CD4-positive, alpha-beta T cell treated with Interferon alpha-2 for 1 hour (primary cell): ENCODE data around the gene WIPI1.

Source experiments
- DNase-seq, 2 donors: peaks; one replicate each; pipeline ENCODE4 v3.0.0-alpha.2; 2020 to 2022

WIPI1 gene

DNA sequence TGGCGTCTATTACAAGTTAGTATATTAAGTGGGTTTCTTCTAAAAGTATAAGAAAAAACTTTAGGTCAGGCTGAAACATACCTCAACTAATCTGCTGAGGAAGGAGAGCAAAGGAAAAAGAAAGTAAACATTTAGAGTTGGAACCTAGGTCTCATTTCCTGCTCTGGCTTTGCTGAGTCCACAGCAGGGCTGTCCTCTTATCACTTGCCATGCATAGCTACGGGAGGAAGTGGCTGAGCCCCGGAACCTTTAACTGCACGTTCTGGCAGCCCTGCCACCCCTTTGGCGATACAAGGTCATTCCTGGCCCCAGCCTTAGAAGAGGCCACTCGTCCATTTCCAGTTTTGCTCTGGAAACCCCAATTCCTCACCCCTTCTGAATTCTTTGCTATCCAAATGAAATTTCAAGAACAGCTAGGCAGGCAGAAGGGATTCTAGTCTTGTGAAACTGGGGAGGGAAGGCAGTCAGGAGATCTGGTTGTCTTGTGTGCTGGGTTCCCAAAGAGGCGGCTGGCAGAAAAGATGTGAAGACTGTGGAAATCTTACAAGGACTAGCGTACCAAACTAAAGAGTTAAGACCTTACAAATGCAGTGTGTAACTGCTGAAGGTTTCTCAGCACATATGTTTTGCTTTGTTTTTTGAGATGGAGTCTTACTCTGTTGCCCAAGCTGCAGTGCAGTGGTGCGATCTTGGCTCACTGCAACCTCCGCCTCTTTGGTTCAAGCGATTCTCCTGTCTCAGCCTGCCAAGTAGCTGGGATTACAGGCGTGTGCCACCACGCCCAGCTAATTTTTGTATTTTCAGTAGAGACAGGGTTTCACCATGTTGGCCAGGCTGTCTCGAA is 19.1 kb downstream of the WIPI1 start:
- DNase-seq, result peak; percentile 50 to 71

DNA sequence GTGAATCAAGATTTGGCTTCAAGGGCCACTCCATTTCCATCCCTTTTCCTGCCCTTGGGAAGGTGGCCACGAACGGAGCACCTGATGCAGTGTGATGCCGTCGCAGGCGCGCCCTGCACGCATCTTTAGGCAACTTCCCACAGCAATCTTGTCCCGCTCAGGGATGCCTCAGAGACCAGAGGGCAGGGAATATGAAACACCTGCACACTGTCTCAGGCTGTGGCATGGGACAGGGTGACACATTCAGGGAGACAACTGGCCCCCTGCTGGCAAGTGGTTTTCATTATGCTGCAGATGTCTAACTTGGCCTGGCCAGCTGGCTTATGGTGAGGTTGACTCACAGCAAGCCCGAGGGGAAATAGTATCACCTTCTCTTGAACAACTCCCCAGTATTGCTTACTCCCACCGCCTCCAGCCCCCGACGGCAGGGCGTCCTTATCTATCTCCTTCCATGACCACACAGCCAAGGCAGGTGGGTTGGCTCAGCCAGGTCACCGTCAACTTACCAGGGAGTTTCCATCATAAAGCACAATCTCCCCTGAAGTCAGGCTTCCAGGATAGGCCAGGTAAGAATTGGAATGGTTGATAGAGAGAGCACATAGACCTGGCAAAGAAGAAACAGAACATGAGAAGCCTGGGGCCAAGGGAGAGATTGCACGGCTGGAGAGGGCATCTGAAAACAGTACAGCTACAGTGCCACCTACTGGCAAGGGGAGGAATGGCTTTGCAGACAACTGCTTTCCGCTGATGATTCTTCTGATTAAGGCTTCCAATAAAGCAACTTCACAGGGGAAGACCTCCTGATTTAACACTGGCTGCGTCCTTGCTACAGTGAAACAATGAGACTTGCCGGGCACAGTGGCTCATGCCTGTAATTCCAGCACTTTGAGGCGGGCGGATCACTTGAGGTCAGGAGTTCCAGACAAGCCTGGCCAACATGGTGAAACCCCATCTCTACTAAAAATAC is 21.1 kb downstream of the WIPI1 start:
- peak; percentile 83 to 89 for DNase-seq

DNA sequence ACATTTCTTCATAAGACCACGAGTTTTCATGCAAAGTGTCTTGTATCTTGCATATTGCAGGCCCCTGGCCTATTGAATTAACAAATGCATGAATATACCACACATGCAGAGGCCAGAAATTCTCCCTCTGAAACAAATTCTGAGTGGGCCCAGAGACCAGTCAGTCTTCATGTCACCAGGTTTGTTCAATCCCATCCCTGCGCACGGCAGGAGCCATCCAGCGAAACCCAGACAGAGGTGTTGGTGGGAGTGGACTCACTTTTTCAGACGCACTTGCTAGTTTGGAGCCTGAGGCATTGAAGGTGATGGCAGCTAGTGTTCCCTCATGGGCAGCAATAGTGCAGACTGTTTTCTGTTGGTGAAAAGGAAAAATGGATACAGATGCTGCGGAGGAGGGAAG is 21.9 kb downstream of the WIPI1 start:
- no peak for DNase-seq

DNA sequence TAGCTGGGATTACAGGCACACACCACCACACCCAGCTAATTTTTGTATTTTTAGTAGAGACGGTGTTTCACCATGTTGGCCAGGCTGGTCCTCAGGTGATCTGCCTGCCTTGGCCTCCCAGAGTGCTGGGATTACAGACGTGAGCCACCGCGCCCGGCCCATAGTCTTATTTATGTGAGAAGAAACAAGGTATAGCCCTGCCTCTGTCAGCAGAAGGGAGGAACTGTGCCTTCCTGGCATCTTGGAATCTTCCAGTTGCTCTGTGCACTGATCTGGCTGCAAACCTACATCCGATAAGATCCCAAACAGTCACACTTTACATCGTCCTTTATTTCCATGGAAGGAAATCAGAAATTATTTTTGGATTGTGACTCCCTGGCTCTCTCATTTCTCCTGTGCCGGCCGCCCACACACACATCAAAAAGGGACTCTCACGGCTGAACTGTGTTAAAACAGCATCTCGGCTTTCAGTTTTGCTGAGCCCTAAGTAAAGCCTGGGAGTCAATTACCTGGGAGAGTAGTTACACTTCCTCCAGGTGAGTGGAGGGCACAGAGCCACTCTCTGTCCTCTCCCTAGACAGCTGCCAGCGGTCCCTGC is 23.3 kb downstream of the WIPI1 start:
- DNase-seq, result no peak

DNA sequence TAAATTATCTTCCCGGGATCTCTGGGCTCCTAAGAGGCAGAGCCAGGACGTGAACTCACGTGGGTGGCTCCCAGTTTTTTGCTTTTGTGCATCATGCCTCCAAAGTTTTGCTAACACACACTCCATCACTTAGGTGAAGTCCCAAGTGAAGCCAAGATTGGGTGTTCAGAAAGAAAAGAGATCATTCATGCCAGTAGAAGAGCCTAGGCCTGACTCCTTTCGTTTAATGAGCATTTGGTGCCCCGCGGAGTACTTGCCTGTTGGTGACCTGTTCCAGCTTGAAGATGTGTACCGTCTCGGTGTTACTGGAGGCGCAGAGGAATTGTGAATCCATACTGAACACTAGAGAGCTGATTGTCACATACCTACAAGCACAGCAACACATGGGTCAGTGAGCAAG is 24.1 kb downstream of the WIPI1 start:
- no peak for DNase-seq

DNA sequence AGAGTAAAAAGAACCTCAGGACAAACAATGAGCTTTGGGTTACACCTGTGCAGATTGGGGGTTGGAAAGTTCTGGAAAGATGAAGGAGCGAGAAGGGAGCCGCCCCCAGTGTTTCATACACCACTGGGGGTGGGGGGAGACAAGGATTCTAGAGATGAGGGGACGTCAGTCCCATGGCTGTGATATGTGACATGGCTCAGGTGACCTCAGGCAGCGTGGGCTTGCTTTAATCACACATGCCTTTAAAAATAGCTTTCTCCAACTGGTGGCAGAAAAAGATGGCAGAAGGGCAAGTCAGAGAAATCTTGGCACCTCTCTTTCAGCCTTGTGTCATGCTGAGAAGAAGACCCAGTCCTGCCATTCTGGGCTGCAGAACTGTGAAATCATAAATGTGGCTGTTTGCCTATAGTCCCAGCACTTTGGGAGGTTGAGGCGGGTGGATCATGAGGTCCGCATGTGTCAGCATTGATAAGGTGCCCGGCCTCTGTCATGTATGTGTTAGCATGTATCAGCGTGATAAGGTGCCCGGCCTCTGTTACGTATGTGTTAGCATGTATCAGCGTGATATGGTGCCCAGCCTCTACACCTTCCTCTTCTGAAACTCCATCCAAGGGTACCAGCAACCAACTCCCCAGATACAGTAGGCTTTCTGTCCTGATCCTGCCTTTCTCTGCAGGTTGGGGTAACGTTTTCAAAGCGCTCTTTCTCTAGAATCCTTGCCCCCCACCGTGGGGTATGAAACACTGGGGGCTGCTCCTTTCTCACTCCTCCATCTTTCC is 25.0 kb downstream of the WIPI1 start:
- no peak for DNase-seq

DNA sequence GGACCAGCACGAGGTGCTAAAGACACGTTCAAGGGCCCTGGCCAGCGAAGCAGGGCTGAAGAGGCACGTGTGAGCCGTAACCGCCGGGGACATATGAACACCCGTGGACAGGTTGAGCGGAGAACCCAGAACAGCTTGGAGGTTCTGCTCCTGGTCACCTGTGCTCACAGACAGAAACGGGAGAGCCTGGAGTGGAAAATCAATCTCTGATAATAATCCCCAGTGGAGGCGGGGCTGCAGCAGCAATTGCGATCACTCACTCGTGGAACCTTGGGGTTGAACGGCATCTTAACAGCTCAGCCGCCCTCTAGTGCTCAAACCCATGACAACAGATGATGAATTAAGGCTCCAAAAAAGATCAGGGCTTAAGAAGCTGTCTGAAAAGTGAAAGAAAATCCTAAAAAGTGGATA is 25.6 kb downstream of the WIPI1 start:
- peak; percentile 24 to 67 for DNase-seq

DNA sequence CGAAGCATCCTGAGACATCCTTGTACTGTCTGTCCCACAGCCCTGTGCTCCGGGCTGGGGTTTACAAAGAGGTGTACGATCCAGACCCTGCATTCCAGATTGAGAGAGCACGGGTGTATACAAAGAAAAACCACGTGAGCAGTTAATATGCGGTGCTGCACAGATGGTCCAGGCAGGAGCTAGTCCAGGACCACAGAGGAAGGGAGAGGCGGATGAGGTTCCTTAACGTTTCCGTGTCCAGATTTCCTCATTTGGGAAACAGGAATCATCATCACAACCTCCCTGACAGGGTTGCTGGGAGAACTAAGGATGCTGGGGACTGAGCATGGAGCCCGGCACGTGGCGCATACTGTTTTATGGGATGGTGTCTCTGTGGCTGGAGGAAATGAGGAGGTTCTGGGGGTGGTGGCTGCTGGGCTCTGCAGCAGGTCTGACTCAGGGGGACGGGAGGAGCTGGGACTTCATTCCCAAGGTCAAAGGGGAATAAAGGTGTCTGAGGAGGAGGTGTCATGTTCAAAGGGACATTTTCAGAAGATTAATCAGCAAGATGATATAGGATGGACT is 26.2 kb downstream of the WIPI1 start:
- no peak for DNase-seq

DNA sequence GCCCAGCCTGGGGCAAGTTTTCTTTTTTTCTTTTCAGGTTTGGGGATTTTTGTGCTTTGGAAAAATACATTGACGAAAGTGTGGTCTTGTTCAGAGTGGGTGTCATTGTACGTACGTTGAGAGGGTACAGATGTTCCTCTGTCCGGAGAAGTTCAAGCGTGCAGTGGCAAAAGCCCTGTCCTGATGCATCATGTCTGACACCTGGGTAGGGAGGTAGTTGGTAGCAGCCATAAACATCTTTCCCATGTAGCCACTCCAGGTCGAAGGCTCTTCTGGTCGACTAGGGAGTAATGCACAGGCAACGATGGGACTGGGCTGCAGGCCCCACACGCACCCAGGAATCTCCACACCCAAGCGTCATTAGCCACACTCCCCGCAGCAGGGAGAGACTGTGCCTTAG is 27.4 kb downstream of the WIPI1 start:
- no peak for DNase-seq

DNA sequence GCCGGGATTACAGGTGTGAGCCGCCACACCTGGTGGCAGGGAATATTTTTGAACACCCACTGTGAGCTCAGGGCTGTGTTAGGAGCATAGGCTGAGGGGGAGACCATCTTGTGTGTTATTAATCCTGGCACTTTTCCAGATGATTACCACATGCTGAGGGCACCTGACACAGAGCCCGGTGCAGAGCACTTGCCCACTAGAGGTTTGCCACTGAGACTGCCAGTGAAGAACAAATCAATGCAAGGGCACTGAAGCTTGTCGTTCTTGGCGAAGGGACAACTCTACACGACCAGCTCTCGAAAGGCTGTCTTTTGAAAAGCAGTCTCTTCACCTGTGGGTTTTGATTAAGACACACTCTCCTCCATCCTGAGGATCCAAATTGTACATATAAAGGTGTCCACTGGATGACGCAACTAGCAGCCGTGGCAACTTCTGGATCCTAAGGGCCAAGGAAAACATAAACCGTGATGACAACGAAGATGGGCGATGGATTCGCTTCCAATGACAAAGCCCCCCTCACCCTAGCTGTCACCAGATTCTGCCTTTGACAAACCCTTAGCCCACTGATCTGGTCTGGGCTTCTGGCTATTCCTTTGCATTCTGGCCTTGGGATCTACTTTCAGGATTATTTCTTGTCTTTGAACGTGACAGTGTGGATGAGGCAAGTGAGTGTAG is 28.7 kb downstream of the WIPI1 start:
- no peak for DNase-seq

DNA sequence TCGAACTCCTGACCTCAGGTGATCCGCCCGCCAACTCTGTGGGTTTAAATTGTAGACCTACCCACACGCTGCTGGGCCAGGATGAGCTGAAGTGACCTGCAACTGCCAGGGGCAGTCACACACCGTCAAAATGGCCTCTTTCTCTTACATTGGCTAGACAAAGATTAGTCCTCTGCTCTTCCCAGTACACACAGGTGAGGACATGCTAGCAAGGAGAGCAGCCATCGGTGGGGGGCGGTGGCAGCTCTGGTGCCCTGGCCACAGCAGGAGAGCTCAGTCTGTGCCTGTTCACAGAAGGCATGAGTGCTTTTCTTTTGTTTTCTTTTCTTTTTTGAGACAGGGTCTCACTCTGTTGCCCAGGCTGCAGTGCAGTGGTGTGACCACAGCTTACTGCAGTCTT is 29.7 kb downstream of the WIPI1 start:
- no peak for DNase-seq

DNA sequence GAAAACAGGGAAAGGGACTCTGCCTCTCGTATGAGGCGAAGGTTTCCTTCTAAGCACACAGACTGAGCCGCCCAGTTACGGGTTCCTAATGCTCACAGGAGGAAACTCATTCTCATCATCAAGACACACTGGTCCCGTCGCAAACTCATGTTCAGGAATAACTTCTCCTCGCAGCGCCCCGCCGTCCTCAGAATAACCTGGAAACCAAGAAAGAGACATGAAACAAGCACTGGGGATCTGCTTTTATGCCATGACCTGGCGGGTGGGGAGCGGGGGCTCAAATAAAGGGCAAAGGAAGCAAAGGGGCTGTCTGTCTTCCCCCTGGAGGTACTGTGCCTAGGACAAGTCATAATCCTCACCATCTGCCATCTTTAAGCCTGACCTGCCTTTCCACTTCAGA is 31.3 kb downstream of the WIPI1 start:
- no peak for DNase-seq

DNA sequence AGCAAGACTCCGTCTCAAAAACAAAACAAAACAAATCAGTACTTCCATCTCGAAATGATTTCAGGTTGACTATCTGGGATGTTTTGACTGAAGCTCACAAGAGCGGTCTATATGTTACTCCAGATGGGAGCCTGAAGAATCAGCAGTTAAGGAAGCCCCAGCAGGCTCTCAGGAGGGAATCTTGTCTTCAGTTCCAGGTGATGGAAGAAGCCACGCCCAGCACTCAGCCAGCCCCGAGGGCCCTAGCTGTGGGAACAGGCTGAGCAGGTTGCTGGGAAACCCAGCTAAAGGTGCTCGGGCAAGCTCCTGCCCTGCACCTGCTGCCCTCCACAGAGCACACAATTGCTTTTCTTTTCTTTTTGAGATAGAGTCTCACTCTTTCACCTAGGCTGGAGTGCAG is 32.4 kb downstream of the WIPI1 start:
- no peak for DNase-seq

DNA sequence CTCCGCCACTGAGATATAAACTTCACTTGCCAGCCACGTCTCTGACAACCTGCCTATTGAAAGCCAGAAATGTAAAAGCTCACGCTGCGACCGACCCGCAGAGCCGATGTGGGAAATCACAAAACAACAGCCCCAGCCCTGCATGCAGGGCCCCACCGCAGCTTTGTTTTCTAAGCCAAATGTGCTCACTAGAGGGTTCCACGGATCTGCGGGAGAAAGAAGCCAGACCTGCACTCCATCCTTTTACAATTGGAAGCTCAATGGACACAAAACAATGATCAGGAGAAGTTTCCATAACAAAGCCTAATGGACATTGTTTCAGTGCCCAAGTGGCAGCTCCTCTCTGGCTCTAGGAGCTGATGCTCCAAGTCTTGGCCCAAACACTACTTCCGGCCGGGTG is 33.1 kb downstream of the WIPI1 start:
- no peak for DNase-seq

DNA sequence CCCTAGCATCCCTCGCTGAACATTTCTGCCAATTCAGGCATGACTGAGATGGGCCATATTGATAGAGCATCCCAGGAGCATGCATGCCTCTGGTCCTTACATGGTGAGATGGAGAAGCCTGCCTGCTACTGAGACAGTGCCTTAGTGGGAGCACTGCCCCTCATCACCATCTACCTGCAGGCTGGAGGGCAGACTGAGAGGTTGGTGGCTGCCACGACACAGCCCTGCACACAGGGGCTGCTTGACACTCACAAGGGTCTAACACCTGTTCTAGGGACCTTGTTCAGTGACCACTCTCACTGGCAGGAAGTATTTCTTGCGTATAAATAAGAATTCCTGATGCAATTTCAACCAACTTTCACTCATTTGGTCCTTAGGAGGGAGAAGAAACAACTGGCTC is 34.0 kb downstream of the WIPI1 start:
- DNase-seq, result no peak

DNA sequence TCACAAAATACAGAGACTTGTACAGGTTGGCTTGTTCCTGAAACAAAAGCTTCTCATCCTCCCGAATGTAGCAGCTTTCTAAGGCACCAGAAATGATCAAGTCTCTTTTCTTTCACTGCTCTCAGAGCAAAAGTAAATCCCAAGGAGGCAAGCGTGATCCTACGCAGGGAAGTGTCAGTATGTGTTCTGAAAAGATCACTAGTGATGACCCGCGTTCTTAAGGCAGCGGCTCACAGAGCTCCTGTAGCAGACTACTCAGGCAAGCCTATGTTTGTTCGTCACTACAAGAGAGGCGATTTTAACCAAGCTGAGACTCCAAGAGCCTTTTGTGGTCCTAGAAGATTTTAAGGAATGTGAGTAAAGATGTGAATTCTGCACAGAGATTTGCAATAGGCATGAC is 34.5 kb downstream of the WIPI1 start:
- DNase-seq, result no peak

DNA sequence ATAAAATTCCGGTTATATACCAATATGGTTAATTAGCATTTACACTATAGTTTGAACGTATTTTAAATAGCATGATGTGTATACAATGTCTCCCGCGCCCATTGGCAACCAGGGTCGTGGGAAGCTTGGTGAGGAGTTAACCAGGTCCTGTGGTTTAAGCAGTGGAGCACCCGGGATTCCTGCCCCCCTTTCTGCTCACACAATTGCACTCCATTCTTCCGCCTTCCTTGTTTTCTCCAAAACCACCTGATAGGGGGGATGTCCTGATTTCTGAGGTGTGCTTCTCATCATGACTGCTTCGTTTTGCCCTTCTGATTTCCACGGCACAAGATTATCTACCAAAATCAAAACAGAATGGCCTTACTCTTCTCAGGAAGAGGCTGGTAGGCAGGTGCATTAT is 35.8 kb downstream of the WIPI1 start:
- DNase-seq, result no peak

DNA sequence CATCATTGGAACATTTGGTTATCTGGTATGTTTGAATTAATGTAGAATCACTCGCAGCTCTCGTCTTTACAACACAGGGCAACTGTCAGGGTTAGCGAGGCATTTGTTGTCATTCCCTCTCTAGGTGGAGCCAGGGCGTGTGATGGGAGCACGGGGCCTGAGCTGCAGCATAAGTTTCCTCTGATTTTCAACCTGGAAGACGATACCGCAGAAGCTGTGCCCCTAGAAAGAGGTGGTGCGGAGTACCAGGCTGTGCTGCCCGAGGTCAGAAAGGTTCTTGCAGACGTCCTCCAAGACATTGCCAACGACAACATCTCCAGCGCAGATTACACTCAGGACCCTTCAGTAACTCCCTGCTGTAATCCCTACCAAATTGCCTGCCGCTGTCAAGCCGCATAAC is 37.2 kb downstream of the WIPI1 start:
- DNase-seq, result no peak

DNA sequence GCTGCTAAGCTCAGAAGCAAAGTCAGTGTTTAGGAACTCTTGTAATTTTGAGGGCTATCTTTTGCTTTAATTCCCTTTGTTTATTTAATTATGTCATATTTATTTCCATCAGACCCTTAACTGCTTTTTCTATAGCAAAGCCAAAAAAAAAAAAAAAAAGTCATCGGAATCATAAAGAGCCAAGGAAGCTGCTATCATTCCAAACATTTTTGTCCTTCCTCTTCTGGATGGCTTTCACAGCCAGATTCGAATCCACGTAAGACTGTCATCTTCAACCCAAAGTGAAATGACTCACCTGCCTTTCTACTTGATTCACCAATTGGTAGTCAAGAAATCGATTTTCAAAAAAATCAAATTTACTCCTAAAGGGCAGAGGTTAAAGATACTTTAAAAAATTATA is 38.4 kb downstream of the WIPI1 start:
- no peak for DNase-seq

DNA sequence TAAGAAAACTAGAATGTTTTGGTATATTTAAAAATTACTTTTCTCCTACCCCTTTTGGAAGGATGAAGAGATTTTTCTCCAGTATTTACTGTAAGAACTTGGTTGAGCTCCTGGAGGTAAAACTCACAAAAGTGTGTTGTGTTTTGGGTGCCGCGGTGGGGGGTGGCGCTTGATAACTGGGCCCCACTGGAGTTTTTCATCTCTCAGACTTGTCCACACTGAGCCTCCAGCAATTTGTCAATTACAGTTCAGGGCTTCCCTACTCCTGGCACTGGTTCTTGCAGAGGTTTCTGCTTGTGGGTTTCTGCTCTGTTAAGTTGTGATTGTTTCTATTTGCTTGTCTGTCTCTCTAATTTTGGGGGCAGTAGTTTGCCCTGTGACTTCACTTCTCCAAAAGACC is 40.0 kb downstream of the WIPI1 start:
- no peak for DNase-seq

DNA sequence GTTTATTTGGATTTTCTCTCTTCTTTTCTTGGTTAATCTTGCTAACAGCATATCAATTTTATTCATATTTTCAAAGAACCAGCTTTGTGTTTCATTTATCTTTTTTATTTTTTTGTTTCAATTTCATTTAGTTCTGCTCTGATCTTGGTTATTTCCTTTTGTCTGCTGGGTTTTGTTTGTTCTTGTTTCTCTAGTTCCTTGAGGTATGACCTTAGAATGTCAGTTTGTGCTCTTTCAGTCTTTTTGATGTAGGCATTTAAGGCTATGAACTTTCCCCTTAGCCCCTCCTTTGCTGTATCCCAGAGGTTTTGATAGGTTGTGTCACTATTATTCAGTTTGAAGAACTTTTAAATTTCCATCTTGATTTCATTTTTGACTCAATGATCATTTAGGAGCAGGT is 42.4 kb downstream of the WIPI1 start:
- peak in 1 of 2 donors; percentile 49 for DNase-seq
